Natural killer cell (primary cell): ENCODE measurements around the gene DYNC1LI1. TPM values are rescaled to one million over a fixed set of nuclear protein-coding genes. Genes with fewer than 3 reads are reported as not detected.

Experiments used
- ATAC-seq, 3 donors: fragments of 150-1000 bp in 2 of 3; fragments of 200-7000 bp in 1 of 3; cut with Tn5 transposase; 1 replicate in 1 of 3; 2 replicates in 2 of 3; pipeline ENCODE4 v1.10.0; 2021; ENCODE audit warnings: mild to moderate bottlenecking in 2 of 3, moderate library complexity in 2 of 3
- DNase-seq, 2 donors: peaks; one replicate each; pipeline versions ENCODE4 v3.0.0 to v3.0.0-alpha.2; 2013 to 2021; ENCODE audit warnings: mixed read lengths in 1 of 2
- H3K27ac ChIP-seq: one replicate; pipeline ENCODE4 v1.5.1; 2013; ENCODE audit warnings: mild to moderate bottlenecking, low read length
- H3K27me3 ChIP-seq: one replicate; pipeline ENCODE4 v1.6.1; 2013; ENCODE audit warnings: low read length; ENCODE audit not compliant: control insufficient read depth, insufficient read depth
- H3K36me3 ChIP-seq: one replicate; pipeline ENCODE4 v1.6.1; 2013; ENCODE audit warnings: low read length; ENCODE audit not compliant: control insufficient read depth, insufficient read depth
- H3K4me1 ChIP-seq: one replicate; pipeline ENCODE4 v1.6.1; 2013; ENCODE audit warnings: low read length; ENCODE audit not compliant: control insufficient read depth, insufficient read depth
- H3K4me3 ChIP-seq: one replicate; pipeline ENCODE4 v1.5.1; 2013; ENCODE audit warnings: low read length
- H3K9me3 ChIP-seq: one replicate; pipeline ENCODE4 v1.6.1; 2013; ENCODE audit warnings: low read length; ENCODE audit not compliant: control insufficient read depth, insufficient read depth
- H3K27ac Mint-ChIP-seq, 2 donors: one replicate each; pipeline ENCODE4 v1.8.0; 2022; ENCODE audit warnings: mild to moderate bottlenecking in 2 of 2, mixed read lengths in 2 of 2, moderate library complexity in 1 of 2
- H3K27me3 Mint-ChIP-seq, 2 donors: one replicate each; pipeline ENCODE4 v1.8.0; 2022; ENCODE audit warnings: low read depth in 2 of 2, mixed read lengths in 2 of 2
- H3K36me3 Mint-ChIP-seq: one replicate; pipeline ENCODE4 v1.8.0; 2022; ENCODE audit warnings: mixed read lengths
- H3K4me1 Mint-ChIP-seq, 2 donors: one replicate each; pipeline ENCODE4 v1.8.0; 2022; ENCODE audit warnings: mixed read lengths in 2 of 2
- H3K4me3 Mint-ChIP-seq: one replicate; pipeline ENCODE4 v1.8.0; 2022; ENCODE audit warnings: mild to moderate bottlenecking, moderate library complexity, mixed read lengths
- H3K9me3 Mint-ChIP-seq, 2 donors: one replicate each; pipeline ENCODE4 v1.8.0; 2022; ENCODE audit warnings: mixed read lengths in 2 of 2
- WGBS: methylation state at CpG from one replicate; pipeline ENCODE4 v1.1.7; 2013; ENCODE audit warnings: missing lambda C conversion rate; ENCODE audit not compliant: insufficient coverage; 5-methylcytosine and 5-hydroxymethylcytosine counted together
- intact Hi-C: fragments of 100-400 bp; cut with micrococcal nuclease; formaldehyde crosslinking; loops from one replicate; pipeline ENCODE4 v1.14.2; 2022
- total RNA-seq, 4 donors: library from RNA; stranded (reverse); fragments of 120-200 nt in 1 of 4; gene quantifications; one replicate each; pipeline versions ENCODE4 v1.2.3 to v1.2.4, GENCODE V29; 2013 to 2022
- TF ChIP-seq, protein P1 (sequence below): fragments of 200-600 bp; IDR thresholded peaks from one replicate; pipeline ENCODE4 v1.8.0; 2022; ENCODE audit warnings: antibody characterized with exemption

DYNC1LI1 gene
- total RNA-seq, 3 donors from 2014 or later (not counting 1 experiment from before 2014, with no cell fraction given), result 35.9 to 49.2 (median 39.9) TPM

DNA sequence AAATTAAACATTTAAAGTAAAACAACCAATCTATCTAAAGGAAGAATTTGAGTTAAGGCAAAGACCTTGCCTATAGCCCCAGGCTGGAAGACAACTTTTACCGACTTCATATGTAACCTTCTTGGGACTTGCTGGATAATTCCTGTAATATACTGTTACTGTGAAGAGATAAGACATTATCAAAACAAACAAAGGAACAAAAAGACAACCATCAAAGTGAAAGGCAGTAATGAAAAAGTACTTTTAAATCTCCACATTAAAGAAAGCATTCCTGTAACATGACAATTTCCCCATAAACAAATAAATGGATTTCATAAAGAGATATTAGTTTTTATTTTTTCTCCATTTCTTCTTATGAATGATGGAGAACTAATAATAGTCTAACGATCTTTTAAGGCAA, 70.4 kb downstream of the DYNC1LI1 start:
- H3K4me3 Mint-ChIP-seq, result peak overlapping the region; percentile 90

DNA sequence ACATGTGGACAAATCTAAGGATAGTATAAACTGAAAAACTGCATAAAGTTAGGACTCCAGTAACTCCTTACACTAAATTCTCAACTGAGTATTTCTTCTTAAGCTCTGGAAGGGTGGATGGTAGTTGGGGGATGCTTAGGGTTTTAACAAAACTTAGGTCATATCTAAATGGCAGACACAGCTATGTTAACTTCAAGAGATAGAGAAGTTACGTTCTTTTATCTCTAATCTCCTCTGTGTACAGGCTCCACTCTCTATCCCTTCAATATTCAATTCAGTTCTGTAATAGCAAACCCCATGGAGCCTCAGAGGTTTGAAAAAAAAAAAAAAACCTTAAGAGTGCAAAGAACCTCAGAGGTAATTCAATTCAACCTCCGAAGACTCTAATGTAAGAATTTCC, 71.1 kb downstream of the DYNC1LI1 start:
- no peak overlapping the region for H3K27ac ChIP-seq

More for the DNA sequence above, 70.4 kb downstream of the DYNC1LI1 start:
- no peaks in the 10 kb centered on the region for H3K9me3 Mint-ChIP-seq
- peaks cover 42 to 45% of the 10 kb centered on the region in 2 donors for H3K4me1 Mint-ChIP-seq
- Histone ChIP-seq H3K27me3 (no peaks in the 10 kb centered on the region), H3K4me3 (no peak overlapping the region), H3K9me3 (no peaks in the 10 kb centered on the region), H3K27ac (no peak overlapping the region), H3K4me1 (peaks cover 10% of the 10 kb centered on the region), H3K36me3 (peaks cover 5% of the 10 kb centered on the region)
- DNase-seq (no peak), ATAC-seq (no peak)
- no peaks in the 10 kb centered on the region for H3K27me3 Mint-ChIP-seq
- TF ChIP-seq, protein P1, sequence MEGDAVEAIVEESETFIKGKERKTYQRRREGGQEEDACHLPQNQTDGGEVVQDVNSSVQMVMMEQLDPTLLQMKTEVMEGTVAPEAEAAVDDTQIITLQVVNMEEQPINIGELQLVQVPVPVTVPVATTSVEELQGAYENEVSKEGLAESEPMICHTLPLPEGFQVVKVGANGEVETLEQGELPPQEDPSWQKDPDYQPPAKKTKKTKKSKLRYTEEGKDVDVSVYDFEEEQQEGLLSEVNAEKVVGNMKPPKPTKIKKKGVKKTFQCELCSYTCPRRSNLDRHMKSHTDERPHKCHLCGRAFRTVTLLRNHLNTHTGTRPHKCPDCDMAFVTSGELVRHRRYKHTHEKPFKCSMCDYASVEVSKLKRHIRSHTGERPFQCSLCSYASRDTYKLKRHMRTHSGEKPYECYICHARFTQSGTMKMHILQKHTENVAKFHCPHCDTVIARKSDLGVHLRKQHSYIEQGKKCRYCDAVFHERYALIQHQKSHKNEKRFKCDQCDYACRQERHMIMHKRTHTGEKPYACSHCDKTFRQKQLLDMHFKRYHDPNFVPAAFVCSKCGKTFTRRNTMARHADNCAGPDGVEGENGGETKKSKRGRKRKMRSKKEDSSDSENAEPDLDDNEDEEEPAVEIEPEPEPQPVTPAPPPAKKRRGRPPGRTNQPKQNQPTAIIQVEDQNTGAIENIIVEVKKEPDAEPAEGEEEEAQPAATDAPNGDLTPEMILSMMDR, result no peak
- H3K36me3 Mint-ChIP-seq, result no peaks in the 10 kb centered on the region
- peak overlapping the region; percentile 36 to 84 for H3K27ac Mint-ChIP-seq
- intact Hi-C loops, result no loop called here
- 100% methylated on average over 1 of the region's 2 CpGs for WGBS

DNA sequence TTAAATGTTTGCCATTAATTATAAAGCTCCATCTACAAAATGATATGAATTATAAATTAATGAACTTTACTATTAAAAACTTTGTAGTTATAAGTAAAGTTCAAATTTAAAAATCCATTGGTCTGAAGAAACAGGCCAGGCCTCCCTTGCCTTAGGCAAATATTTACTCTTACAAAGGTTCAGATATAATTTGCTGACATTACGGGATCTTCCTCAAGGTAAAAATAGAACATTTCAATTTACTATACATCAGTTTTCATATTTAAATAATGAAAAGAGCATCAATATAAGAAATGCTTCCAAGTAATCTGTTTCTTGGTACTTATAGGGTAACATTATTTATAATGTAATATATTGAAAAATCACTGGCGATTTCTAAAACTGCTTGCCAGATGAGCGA, 71.7 kb downstream of the DYNC1LI1 start:
- no peaks in the 10 kb centered on the region for H3K27me3 Mint-ChIP-seq
- H3K4me1 ChIP-seq, result peaks cover 10% of the 10 kb centered on the region
- H3K9me3 ChIP-seq, result no peaks in the 10 kb centered on the region
- DNase-seq (no peak), ATAC-seq (no peak)
- H3K4me3 Mint-ChIP-seq, result no peak overlapping the region
- no peak overlapping the region for H3K27ac Mint-ChIP-seq
- H3K9me3 Mint-ChIP-seq, result no peaks in the 10 kb centered on the region
- TF ChIP-seq, protein P1, result no peak
- intact Hi-C loops, result no loop called here
- H3K36me3 Mint-ChIP-seq, result no peaks in the 10 kb centered on the region
- H3K27ac ChIP-seq, result no peak overlapping the region
- no peak overlapping the region for H3K4me3 ChIP-seq
- 100% methylated on average over 2 of the region's 3 CpGs for WGBS
- H3K4me1 Mint-ChIP-seq, result peaks cover 43 to 46% of the 10 kb centered on the region in 2 donors
- H3K27me3 ChIP-seq, result no peaks in the 10 kb centered on the region
- peaks cover 5% of the 10 kb centered on the region for H3K36me3 ChIP-seq

More for the DNA sequence above, 71.1 kb downstream of the DYNC1LI1 start:
- Histone ChIP-seq H3K4me3 (no peak overlapping the region), H3K36me3 (peaks cover 5% of the 10 kb centered on the region), H3K9me3 (no peaks in the 10 kb centered on the region), H3K4me1 (peaks cover 10% of the 10 kb centered on the region), H3K27me3 (no peaks in the 10 kb centered on the region)
- WGBS, result 88% methylated on average over 1 of the region's 2 CpGs
- intact Hi-C loops, result no loop called here
- Mint-ChIP-seq H3K36me3 (no peaks in the 10 kb centered on the region), H3K27ac (peak overlapping the region; percentile 36 to 84), H3K27me3 (no peaks in the 10 kb centered on the region), H3K4me1 (peaks cover 43 to 46% of the 10 kb centered on the region in 2 donors), H3K9me3 (no peaks in the 10 kb centered on the region), H3K4me3 (peak overlapping the region; percentile 90)
- ATAC-seq, result no peak
- TF ChIP-seq, protein P1, result no peak
- no peak for DNase-seq

DNA sequence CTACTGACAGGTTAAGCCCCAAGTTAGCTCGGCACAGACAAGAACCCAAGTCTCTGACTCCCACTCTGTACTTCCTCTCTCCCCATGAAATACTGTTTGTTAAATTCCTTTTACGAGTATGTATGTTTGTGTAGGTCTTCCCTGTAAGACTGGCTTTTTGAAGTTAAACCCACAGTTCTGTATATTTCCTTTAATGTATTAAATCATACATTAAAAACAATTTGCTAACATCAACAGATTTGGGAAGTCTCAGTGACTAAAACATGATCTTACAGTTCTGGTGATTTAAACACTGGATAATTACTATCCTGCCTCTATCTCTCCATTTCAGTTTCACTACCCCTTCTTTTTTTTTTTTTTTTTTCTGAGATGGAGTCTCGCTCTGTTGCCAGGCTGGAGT, 72.4 kb downstream of the DYNC1LI1 start:
- no peak overlapping the region for H3K4me3 Mint-ChIP-seq
- no peak overlapping the region for H3K4me3 ChIP-seq
- H3K4me1 ChIP-seq, result peaks cover 10% of the 10 kb centered on the region

More for the DNA sequence above, 72.4 kb downstream of the DYNC1LI1 start:
- 73% methylated on average over 2 of the region's 3 CpGs for WGBS
- no peaks in the 10 kb centered on the region for H3K27me3 Mint-ChIP-seq
- Histone ChIP-seq H3K36me3 (peaks cover 6% of the 10 kb centered on the region), H3K27me3 (no peaks in the 10 kb centered on the region), H3K27ac (no peak overlapping the region), H3K9me3 (no peaks in the 10 kb centered on the region)
- H3K4me1 Mint-ChIP-seq, result peaks cover 43 to 44% of the 10 kb centered on the region in 2 donors
- no peaks in the 10 kb centered on the region for H3K36me3 Mint-ChIP-seq
- intact Hi-C loops, result no loop called here
- H3K27ac Mint-ChIP-seq, result peak overlapping the region in 1 of 2 donors; percentile 29
- DNase-seq, result no peak
- no peaks in the 10 kb centered on the region for H3K9me3 Mint-ChIP-seq
- TF ChIP-seq, protein P1, result no peak
- ATAC-seq, result no peak
